Mammary epithelial cell (primary cell): ENCODE data around the gene GLI1.

Source experiments
- EZH2 ChIP-seq: IDR thresholded peaks from 2 replicates; pipeline ENCODE4 v1.6.1; 2012; ENCODE audit warnings: low read length, inconsistent platforms, borderline replicate concordance
- TF ChIP-seq, protein P1 (sequence below), 2 donors: IDR thresholded peaks in 1 of 2; conservative IDR thresholded peaks in 1 of 2; 2 replicates each; pipeline ENCODE4 v1.5.1; 2011 to 2012; ENCODE audit warnings: inconsistent platforms in 2 of 2, low read length in 2 of 2, mild to moderate bottlenecking in 2 of 2, control low read depth in 1 of 2, low read depth in 1 of 2; ENCODE audit not compliant: insufficient read depth in 1 of 2; ENCODE audit errors: extremely low read depth in 1 of 2

GRCh38 chr12:57435293-57435692 lies 24.3 kb upstream of the GLI1 start:
- TF ChIP-seq, protein P1, sequence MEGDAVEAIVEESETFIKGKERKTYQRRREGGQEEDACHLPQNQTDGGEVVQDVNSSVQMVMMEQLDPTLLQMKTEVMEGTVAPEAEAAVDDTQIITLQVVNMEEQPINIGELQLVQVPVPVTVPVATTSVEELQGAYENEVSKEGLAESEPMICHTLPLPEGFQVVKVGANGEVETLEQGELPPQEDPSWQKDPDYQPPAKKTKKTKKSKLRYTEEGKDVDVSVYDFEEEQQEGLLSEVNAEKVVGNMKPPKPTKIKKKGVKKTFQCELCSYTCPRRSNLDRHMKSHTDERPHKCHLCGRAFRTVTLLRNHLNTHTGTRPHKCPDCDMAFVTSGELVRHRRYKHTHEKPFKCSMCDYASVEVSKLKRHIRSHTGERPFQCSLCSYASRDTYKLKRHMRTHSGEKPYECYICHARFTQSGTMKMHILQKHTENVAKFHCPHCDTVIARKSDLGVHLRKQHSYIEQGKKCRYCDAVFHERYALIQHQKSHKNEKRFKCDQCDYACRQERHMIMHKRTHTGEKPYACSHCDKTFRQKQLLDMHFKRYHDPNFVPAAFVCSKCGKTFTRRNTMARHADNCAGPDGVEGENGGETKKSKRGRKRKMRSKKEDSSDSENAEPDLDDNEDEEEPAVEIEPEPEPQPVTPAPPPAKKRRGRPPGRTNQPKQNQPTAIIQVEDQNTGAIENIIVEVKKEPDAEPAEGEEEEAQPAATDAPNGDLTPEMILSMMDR (conservative IDR thresholded peaks at IDR 0.05 in 1 of 2, IDR thresholded peaks at IDR 0.05 in 1 of 2; ENCODE audit: extremely low read depth in 1 of 2, insufficient read depth in 1 of 2, low read depth in 1 of 2, low read length in 2 of 2): no peak
- TF ChIP-seq EZH2: no peak
